Suprapubic skin (tissue), 4 donors: Measurements from ENCODE around the gene SYNE2. TPM values are rescaled to one million over a fixed set of nuclear protein-coding genes. Genes with fewer than 3 reads are reported as not detected.

ENCODE experiments used
- DNase-seq, 2 donors: peaks; one replicate each; pipeline ENCODE4 v3.0.0-alpha.2; 2019; ENCODE audit warnings: low spot score in 2 of 2
- H3K27ac ChIP-seq: fragments of 200-600 bp; sonication (generic); one replicate; pipeline ENCODE4 v1.5.1; 2019
- H3K27me3 ChIP-seq: fragments of 200-600 bp; sonication (generic); one replicate; pipeline ENCODE4 v1.5.1; 2019
- H3K36me3 ChIP-seq: fragments of 200-600 bp; sonication (generic); one replicate; pipeline ENCODE4 v1.5.1; 2019
- H3K4me1 ChIP-seq: fragments of 200-600 bp; sonication (generic); one replicate; pipeline ENCODE4 v1.5.1; 2019
- H3K4me3 ChIP-seq: fragments of 200-600 bp; sonication (generic); one replicate; pipeline ENCODE4 v1.5.1; 2019; ENCODE audit warnings: mild to moderate bottlenecking
- H3K9me3 ChIP-seq: fragments of 200-600 bp; sonication (generic); one replicate; pipeline ENCODE4 v1.5.1; 2019
- EP300 ChIP-seq: sonication (generic); formaldehyde crosslinking; IDR thresholded peaks from one replicate; pipeline ENCODE4 v1.6.1; 2017; ENCODE audit warnings: antibody characterized with exemption
- POLR2A ChIP-seq, 2 donors: fragments of 450-650 bp; IDR thresholded peaks; one replicate each; pipeline ENCODE4 v1.6.1; 2017; ENCODE audit warnings: antibody characterized with exemption in 2 of 2, mild to moderate bottlenecking in 2 of 2, moderate library complexity in 2 of 2
- POLR2AphosphoS5 ChIP-seq, 3 donors: sonication (generic); formaldehyde crosslinking; IDR thresholded peaks; one replicate each; pipeline ENCODE4 v1.6.1; 2017; ENCODE audit warnings: antibody characterized with exemption in 3 of 3
- WGBS: methylation state at CpG from one replicate; pipeline ENCODE4 v1.1.5; 2018; 5-methylcytosine and 5-hydroxymethylcytosine counted together
- total RNA-seq, 4 donors: library from RNA; depleted of rRNA; stranded (reverse); fragments of >200 nt; gene quantifications; one replicate each; pipeline ENCODE4 v1.1.0, GENCODE V29; 2016
- TF ChIP-seq, protein P1 (sequence below), 2 donors: fragments of 200-600 bp in 1 of 2; fragments of 450-650 bp in 1 of 2; sonication (generic) in 1 of 2; IDR thresholded peaks; one replicate each; pipeline ENCODE4 v1.5.1; 2016 to 2019; ENCODE audit warnings: antibody characterized with exemption in 2 of 2, mild to moderate bottlenecking in 1 of 2, moderate library complexity in 1 of 2

Gene SYNE2
- total RNA-seq, 4 donors from 2014 or later = 234 to 658 (median 244) TPM

DNA sequence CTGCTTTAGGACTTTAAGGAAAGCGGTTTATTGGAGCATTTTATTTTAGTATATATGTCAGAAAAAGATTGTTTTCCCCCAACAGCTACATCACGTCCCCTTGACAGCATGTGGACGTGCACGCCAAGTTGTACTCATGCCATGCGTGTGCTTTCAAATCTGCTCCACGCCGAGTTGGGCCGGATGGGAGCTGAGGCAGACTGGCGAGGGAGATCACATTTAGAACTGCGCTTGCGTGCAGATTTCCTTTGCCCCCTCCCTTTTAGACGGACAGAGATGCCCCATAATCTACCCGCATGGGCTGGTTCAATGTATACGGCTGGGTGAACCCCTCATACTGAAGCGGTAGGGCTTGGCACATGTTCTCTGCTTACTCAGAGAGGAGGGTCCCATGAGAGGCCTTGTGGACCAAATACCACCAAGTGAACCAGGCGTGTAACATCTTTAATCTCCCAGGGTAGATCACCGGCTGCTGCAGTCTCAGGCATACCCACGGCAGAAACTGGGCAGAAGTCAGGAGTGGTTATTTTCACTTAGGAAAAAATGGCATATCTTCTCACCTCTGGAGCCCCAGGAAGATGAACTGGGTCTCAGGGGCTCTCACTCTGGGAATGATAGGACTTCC, 349.2 kb downstream of the SYNE2 start:
- no peak overlapping the region for H3K4me3 ChIP-seq
- TF ChIP-seq, protein P1, sequence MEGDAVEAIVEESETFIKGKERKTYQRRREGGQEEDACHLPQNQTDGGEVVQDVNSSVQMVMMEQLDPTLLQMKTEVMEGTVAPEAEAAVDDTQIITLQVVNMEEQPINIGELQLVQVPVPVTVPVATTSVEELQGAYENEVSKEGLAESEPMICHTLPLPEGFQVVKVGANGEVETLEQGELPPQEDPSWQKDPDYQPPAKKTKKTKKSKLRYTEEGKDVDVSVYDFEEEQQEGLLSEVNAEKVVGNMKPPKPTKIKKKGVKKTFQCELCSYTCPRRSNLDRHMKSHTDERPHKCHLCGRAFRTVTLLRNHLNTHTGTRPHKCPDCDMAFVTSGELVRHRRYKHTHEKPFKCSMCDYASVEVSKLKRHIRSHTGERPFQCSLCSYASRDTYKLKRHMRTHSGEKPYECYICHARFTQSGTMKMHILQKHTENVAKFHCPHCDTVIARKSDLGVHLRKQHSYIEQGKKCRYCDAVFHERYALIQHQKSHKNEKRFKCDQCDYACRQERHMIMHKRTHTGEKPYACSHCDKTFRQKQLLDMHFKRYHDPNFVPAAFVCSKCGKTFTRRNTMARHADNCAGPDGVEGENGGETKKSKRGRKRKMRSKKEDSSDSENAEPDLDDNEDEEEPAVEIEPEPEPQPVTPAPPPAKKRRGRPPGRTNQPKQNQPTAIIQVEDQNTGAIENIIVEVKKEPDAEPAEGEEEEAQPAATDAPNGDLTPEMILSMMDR (IDR thresholded peaks at IDR 0.05) = no peak
- no peak for TF ChIP-seq POLR2AphosphoS5 (IDR thresholded peaks at IDR 0.05)
- no peak for TF ChIP-seq EP300
- no peak for TF ChIP-seq POLR2A (IDR thresholded peaks at IDR 0.05)
- peaks cover 17% of the 10 kb centered on the region for H3K36me3 ChIP-seq
- H3K9me3 ChIP-seq = no peaks in the 10 kb centered on the region
- WGBS = 96% methylated on average over 16 of the region's 18 CpGs
- H3K4me1 ChIP-seq = peaks cover 9% of the 10 kb centered on the region
- H3K27me3 ChIP-seq = no peaks in the 10 kb centered on the region
- H3K27ac ChIP-seq = no peak overlapping the region
- DNase-seq = no peak

DNA sequence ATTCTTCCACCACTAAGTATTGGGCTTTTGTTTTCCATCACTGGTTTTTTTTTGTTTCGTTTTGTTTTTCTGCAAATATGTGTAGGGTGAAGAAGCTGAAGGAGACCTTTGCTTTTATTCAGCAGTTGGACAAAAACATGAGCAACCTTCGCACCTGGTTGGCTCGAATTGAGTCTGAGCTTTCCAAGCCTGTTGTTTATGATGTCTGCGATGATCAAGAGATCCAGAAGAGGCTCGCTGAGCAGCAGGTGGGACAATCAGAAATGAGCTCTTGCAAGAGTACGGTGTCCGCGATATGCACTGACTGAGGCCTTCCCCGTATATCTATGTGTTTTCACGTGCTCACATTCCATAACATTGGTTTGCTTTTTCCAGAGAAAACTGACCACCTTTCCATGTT, 349.9 kb downstream of the SYNE2 start:
- no peak for TF ChIP-seq POLR2A (IDR thresholded peaks at IDR 0.05)
- TF ChIP-seq, protein P1 (IDR thresholded peaks at IDR 0.05) = no peak
- TF ChIP-seq EP300 = no peak
- no peak for TF ChIP-seq POLR2AphosphoS5 (IDR thresholded peaks at IDR 0.05)
- no peak for DNase-seq
- peaks cover 9% of the 10 kb centered on the region for H3K4me1 ChIP-seq
- no peaks in the 10 kb centered on the region for H3K27me3 ChIP-seq
- H3K36me3 ChIP-seq = peaks cover 17% of the 10 kb centered on the region
- no peak overlapping the region for H3K27ac ChIP-seq
- WGBS = 93% methylated on average over 10 of the region's 10 CpGs
- no peaks in the 10 kb centered on the region for H3K9me3 ChIP-seq
- no peak overlapping the region for H3K4me3 ChIP-seq

DNA sequence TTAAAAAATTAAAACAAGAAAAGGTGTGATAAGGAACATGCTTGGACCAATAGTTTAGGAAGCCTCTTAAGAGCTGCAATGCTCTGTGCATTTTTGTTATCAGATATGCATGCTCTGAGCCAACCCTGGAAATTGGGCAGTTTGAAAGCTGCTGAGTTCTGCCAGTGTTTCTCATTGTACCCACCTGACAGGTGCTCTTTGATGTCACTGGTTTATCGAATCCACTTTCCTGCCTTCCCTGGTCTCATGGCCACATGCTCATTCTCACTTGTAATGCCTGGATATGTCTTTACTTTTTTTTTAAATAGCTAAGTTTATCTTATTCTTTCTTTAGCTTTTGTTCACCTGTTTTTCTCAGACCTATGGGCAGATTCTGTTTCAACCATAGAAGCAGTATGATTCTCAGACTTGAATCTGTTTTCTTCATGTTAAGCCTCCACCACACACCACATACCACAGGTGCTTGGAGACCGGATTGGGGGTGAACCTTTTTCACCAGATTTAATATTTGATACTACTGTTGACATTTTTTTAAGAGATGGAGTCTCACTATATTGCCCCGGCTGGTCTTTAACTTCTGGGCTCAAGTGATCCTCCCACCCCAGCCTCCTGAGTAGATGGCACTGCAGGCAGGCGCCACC, 350.7 kb downstream of the SYNE2 start:
- 97% methylated on average over 4 of the region's 4 CpGs for WGBS
- no peak overlapping the region for H3K27ac ChIP-seq
- H3K36me3 ChIP-seq = peaks cover 23% of the 10 kb centered on the region
- DNase-seq = no peak
- TF ChIP-seq POLR2A (IDR thresholded peaks at IDR 0.05) (no peak), POLR2AphosphoS5 (IDR thresholded peaks at IDR 0.05) (no peak), EP300 (no peak)
- TF ChIP-seq, protein P1 (IDR thresholded peaks at IDR 0.05) = no peak
- H3K27me3 ChIP-seq = no peaks in the 10 kb centered on the region
- no peak overlapping the region for H3K4me3 ChIP-seq
- peaks cover 9% of the 10 kb centered on the region for H3K4me1 ChIP-seq
- no peaks in the 10 kb centered on the region for H3K9me3 ChIP-seq

DNA sequence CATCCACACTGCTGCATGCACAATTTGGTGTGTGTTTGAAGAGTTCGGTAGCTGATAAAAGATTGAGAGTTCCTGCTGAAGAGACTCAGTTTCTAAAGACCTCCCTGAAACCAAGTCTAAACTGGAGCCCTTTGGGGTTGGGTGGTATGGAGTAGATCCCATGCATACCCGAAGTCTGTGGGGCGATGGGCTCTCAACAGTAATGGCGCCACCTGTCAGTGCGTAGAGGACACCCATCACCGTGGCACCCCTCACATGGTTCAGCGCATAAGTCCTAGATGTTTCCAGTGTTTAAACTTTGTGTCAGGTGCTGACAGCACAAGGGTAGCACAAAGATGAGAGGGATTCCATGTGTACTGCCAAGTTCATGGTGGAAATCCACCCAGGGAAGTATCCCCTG, 355.5 kb downstream of the SYNE2 start:
- TF ChIP-seq POLR2AphosphoS5 (IDR thresholded peaks at IDR 0.05) (no peak), EP300 (no peak), POLR2A (IDR thresholded peaks at IDR 0.05) (no peak)
- TF ChIP-seq, protein P1 (IDR thresholded peaks at IDR 0.05) = no peak
- Histone ChIP-seq H3K4me3 (no peak overlapping the region), H3K27ac (no peak overlapping the region), H3K36me3 (peaks cover 55% of the 10 kb centered on the region), H3K9me3 (no peaks in the 10 kb centered on the region), H3K4me1 (no peaks in the 10 kb centered on the region), H3K27me3 (no peaks in the 10 kb centered on the region)
- no peak for DNase-seq
- 92% methylated on average over 7 of the region's 7 CpGs for WGBS

DNA sequence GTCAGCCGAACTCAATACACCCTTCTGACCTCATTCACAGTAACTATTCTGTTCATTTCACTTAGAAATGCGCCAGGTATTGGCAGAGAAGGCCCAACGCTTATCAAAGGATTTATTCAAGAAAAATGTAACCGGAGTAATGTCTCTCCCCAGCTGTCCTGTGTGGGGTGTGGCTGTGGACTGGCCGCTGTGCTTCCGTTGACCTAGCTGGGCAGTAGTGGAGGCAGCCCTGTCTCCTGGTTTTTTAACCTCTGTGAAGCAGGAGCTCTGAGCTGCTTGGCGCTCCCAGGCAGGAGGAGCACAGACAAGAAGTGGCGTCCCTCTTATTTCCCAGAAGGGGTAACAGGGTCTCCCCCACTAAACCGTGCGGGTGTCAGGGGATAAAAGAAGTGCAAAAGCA, 356.2 kb downstream of the SYNE2 start:
- TF ChIP-seq EP300 = no peak
- TF ChIP-seq, protein P1 (IDR thresholded peaks at IDR 0.05) = no peak
- no peak for TF ChIP-seq POLR2A (IDR thresholded peaks at IDR 0.05)
- no peak for TF ChIP-seq POLR2AphosphoS5 (IDR thresholded peaks at IDR 0.05)
- H3K27me3 ChIP-seq = no peaks in the 10 kb centered on the region
- H3K36me3 ChIP-seq = peaks cover 57% of the 10 kb centered on the region
- 83% methylated on average over 10 of the region's 10 CpGs for WGBS
- no peak overlapping the region for H3K27ac ChIP-seq
- no peaks in the 10 kb centered on the region for H3K9me3 ChIP-seq
- DNase-seq = no peak
- H3K4me1 ChIP-seq = no peaks in the 10 kb centered on the region
- no peak overlapping the region for H3K4me3 ChIP-seq
